BJ (cell line): Measurements from ENCODE around the gene MTG2. TPM values are rescaled to one million over a fixed set of nuclear protein-coding genes. Genes with fewer than 3 reads are reported as not detected.

Source experiments
- CTCF ChIA-PET: fragments of 350-600 bp; formaldehyde crosslinking; extraction: SDS; loops from one replicate; lab custom pipeline; 2021; ENCODE audit warnings: antibody characterized with exemption, inconsistent platforms; lab: Yijun Ruan, JAX
- POLR2A ChIA-PET: fragments of 300-600 bp; sonication (Branson Sonifier 250); formaldehyde crosslinking; extraction: SDS; loops from one replicate; lab custom pipeline; 2021; ENCODE audit warnings: antibody characterized with exemption; lab: Charles Lee
- DNase-seq: peaks from one replicate; pipeline ENCODE4 v3.0.0-alpha.2; 2011; ENCODE audit warnings: low read depth
- H3K27me3 ChIP-seq: 2 replicates; pipeline ENCODE4 v1.6.0; 2011; ENCODE audit warnings: low read length; ENCODE audit not compliant: control insufficient read depth, insufficient read depth
- H3K36me3 ChIP-seq: 2 replicates; pipeline ENCODE4 v1.5.1; 2011; ENCODE audit warnings: low read length; ENCODE audit not compliant: control insufficient read depth, insufficient read depth
- H3K4me3 ChIP-seq: 2 replicates; pipeline ENCODE4 v1.5.1; 2011; ENCODE audit warnings: low read depth, mild to moderate bottlenecking, control low read depth, low read length
- CTCF ChIP-seq: IDR thresholded peaks from 2 replicates; pipeline ENCODE4 v1.5.1; 2011; ENCODE audit warnings: low read depth, mild to moderate bottlenecking, control low read depth, inconsistent platforms, low read length, moderate library complexity; ENCODE audit not compliant: insufficient read depth
- polyA plus RNA-seq: library from polyadenylated mRNA; depleted of rRNA; stranded (reverse); fragments of >200 nt; gene quantifications from 2 replicates; pipeline ENCODE4 v1.2.3, GENCODE V29; 2011

The MTG2 gene
- polyA plus RNA-seq, 1 experiment: 19.3 TPM

DNA sequence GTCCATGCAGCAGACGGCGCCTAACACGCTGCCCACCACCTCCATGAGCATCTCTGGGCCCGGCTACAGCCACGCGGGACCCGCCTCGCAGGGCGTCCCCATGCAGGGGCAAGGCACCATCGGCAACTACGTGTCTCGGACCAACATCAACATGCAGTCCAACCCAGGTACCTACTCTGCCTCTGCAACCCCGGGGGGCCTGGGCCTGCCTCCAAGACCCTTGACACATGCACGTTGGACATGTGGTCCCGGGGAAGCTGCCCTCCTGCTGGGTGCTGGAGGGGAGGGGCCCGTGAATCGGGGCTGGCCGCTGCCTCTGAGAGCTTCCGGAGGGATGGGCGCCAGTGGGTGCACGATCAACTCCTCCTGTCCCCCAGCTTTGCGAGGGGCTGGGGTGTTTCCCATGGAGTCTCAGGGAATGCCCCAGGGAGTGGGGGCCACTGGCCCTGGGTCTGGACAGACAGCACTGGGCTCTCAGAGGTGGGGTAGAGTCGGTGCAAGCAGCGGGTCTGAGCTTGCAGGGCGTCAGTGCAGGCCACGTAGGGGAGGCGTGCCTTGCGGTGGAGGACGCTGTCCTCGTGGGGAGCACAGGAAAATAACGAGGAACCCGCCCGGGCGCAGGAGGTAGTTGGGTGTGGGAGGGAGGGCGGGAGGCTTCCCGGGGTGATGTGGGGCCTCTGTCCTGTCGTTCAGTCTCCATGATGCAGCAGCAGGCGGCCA lies 19.9 kb upstream of the MTG2 start:
- no peaks in the 10 kb centered on the region for H3K27me3 ChIP-seq
- CTCF ChIA-PET: no interaction called here
- DNase-seq: no peak
- TF ChIP-seq CTCF: no peak
- POLR2A ChIA-PET: no interaction called here
- H3K36me3 ChIP-seq: peaks cover 36% of the 10 kb centered on the region
- no peak overlapping the region for H3K4me3 ChIP-seq

DNA sequence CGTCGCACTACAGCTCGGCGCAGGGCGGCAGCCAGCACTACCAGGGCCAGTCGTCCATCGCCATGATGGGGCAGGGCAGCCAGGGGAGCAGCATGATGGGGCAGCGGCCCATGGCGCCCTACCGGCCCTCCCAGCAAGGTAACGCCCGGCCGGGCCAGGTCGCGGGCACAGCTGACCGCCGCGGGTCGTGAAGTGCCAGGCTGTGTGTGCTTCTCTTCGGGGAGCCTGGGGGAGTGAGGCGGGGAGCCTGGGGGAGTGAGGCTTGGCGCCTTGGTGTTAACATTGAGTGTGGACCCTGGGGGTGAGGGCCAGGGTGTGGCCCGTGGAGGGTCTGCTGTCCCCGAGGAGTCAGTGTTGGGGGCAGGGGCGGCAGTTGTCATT lies 19.4 kb upstream of the MTG2 start:
- no peak for TF ChIP-seq CTCF
- peaks cover 36% of the 10 kb centered on the region for H3K36me3 ChIP-seq

GRCh38 chr20:62163986-62164762 lies 18.7 kb upstream of the MTG2 start:
- CTCF ChIA-PET: no interaction called here

More for the DNA sequence above, 19.4 kb upstream of the MTG2 start:
- DNase-seq: no peak
- no peaks in the 10 kb centered on the region for H3K27me3 ChIP-seq
- H3K4me3 ChIP-seq: no peak overlapping the region
- CTCF ChIA-PET: no interaction called here
- POLR2A ChIA-PET: no interaction called here

DNA sequence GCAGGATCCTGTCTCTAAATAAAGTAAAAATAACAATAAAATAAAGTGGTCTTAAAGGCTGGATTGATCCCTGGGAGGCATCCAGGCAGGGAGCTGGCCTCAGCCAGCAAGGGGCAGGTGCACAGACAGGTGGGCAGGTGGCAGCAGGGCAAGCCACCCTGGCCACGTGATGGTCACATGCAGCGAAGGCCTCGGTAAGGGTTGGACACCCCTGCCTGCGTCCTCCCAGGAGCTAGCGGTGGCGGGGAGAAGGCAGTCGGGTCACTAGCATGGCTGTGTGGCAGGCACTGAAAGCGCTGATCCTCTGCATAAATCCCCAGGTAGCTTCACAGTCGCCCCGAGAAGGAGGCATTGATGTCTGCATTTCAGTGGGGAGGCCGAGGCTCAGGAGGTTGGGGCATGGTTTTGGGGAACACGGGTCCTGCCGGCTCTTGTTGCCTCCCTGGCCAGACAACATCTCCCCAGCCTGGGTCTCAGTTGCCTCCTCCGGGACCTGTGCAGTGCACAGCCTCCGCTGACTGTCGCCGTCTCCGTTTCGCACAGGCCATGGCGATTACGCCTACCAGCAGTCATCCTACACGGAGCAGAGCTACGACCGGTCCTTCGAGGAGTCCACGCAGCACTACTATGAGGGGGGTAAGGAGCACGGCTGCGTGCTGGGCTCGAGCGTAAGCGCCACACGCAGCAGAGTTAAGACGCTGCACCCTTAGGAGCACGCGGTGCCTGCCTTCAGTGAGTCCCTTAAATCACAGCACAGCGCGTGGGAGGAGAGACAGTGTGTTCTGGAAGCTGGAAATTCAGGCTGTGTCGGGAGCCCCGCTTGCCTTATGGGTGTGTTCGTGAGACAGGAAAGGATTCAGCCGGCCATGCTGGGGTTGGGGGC lies 17.7 kb upstream of the MTG2 start:
- ChIA-PET POLR2A (no interaction called here), CTCF (no interaction called here)
- no peak for TF ChIP-seq CTCF
- peaks cover 35% of the 10 kb centered on the region for H3K36me3 ChIP-seq
- DNase-seq: no peak
- H3K4me3 ChIP-seq: no peak overlapping the region
- H3K27me3 ChIP-seq: no peaks in the 10 kb centered on the region

More at GRCh38 chr20:62163986-62164762, 18.7 kb upstream of the MTG2 start:
- no peak overlapping the region for H3K4me3 ChIP-seq
- POLR2A ChIA-PET: no interaction called here
- no peak for DNase-seq
- peaks cover 36% of the 10 kb centered on the region for H3K36me3 ChIP-seq
- no peak for TF ChIP-seq CTCF
- H3K27me3 ChIP-seq: no peaks in the 10 kb centered on the region
